SK-N-SH treated with all-trans-retinoic acid at 6 μM for 48 hours (cell line): Measurements from ENCODE around the gene PCDH9.

ENCODE experiments used
- ARNTL ChIP-seq: fragments of 450-650 bp; formaldehyde crosslinking; IDR thresholded peaks from 2 replicates; pipeline ENCODE4 v1.5.0; 2020; ENCODE audit warnings: low read depth, mild to moderate bottlenecking, moderate library complexity, borderline replicate concordance
- CREB5 ChIP-seq: fragments of 250-450 bp; sonication (Bioruptor Pico); IDR thresholded peaks from 2 replicates; pipeline ENCODE4 v1.5.1; 2020; ENCODE audit warnings: low read depth, mild to moderate bottlenecking, moderate library complexity
- CSDC2 ChIP-seq: fragments of 250-450 bp; sonication (Bioruptor Pico); IDR thresholded peaks from 2 replicates; pipeline ENCODE4 v1.5.0; 2020; ENCODE audit warnings: mild to moderate bottlenecking, moderate library complexity
- CSRNP3 ChIP-seq: fragments of 250-450 bp; sonication (Bioruptor Pico); IDR thresholded peaks from 2 replicates; pipeline ENCODE4 v1.5.1; 2021; ENCODE audit warnings: mild to moderate bottlenecking, moderate library complexity
- ESRRG ChIP-seq: fragments of 250-450 bp; sonication (Bioruptor Pico); IDR thresholded peaks from 2 replicates; pipeline ENCODE4 v1.6.1; 2021; ENCODE audit warnings: mild to moderate bottlenecking
- ISL1 ChIP-seq: fragments of 250-450 bp; sonication (Bioruptor Pico); IDR thresholded peaks from 2 replicates; pipeline ENCODE4 v2.1.2; 2022; ENCODE audit warnings: mild to moderate bottlenecking, moderate library complexity
- PATZ1 ChIP-seq: fragments of 250-450 bp; sonication (Bioruptor Pico); IDR thresholded peaks from 2 replicates; pipeline ENCODE4 v1.8.0; 2020; ENCODE audit warnings: mild to moderate bottlenecking, moderate library complexity, borderline replicate concordance
- POU6F1 ChIP-seq: fragments of 250-450 bp; sonication (Bioruptor Pico); IDR thresholded peaks from 2 replicates; pipeline ENCODE4 v1.8.0; 2021; ENCODE audit warnings: low read depth, mild to moderate bottlenecking, moderate library complexity, borderline replicate concordance
- RARB ChIP-seq: fragments of 250-450 bp; sonication (Bioruptor Pico); IDR thresholded peaks from 2 replicates; pipeline ENCODE4 v1.8.0; 2021; ENCODE audit warnings: mild to moderate bottlenecking, moderate library complexity
- SNAI2 ChIP-seq: fragments of 250-450 bp; sonication (Bioruptor Pico); IDR thresholded peaks from 2 replicates; pipeline ENCODE4 v1.5.0; 2020; ENCODE audit warnings: mild to moderate bottlenecking, moderate library complexity
- ZC3H10 ChIP-seq: fragments of 250-450 bp; sonication (Bioruptor Pico); IDR thresholded peaks from 2 replicates; pipeline ENCODE4 v1.5.1; 2021; ENCODE audit warnings: mild to moderate bottlenecking, moderate library complexity
- ZFP3 ChIP-seq: fragments of 250-450 bp; sonication (Bioruptor Pico); IDR thresholded peaks from 2 replicates; pipeline ENCODE4 v1.5.0; 2020; ENCODE audit warnings: mild to moderate bottlenecking, moderate library complexity
- ZNF565 ChIP-seq: fragments of 450-650 bp; formaldehyde crosslinking; conservative IDR thresholded peaks from 2 replicates; pipeline ENCODE4 v1.5.0; 2020; ENCODE audit warnings: low read depth, mild to moderate bottlenecking, moderate library complexity

- TF ChIP-seq PATZ1 (CRISPR knock-in tag), result no peak
- no peak for TF ChIP-seq RARB (CRISPR knock-in tag)
- no peak for TF ChIP-seq ZFP3
- TF ChIP-seq POU6F1 (CRISPR knock-in tag), result no peak
- no peak for TF ChIP-seq CSRNP3 (CRISPR knock-in tag)
- no peak for TF ChIP-seq CSDC2
- no peak for TF ChIP-seq ESRRG (CRISPR knock-in tag)
- TF ChIP-seq CREB5 (CRISPR knock-in tag), result no peak
- no peak for TF ChIP-seq ISL1
- no peak for TF ChIP-seq ZC3H10 (CRISPR knock-in tag)
- no peak for TF ChIP-seq SNAI2 (CRISPR knock-in tag)
- no peak for TF ChIP-seq ARNTL (CRISPR knock-in tag)
- no peak for TF ChIP-seq ZNF565 (CRISPR knock-in tag)
Observed at GRCh38 chr13:66273011-66273410, 957.1 kb downstream of the PCDH9 start.
